OCI-LY3 (cell line): ENCODE data around the gene FNDC3A.

Experiments used
- CTCF ChIP-seq: fragments of 200-600, 300-600 bp; sonication (generic); IDR thresholded peaks from 2 replicates; pipeline ENCODE4 v1.5.1; 2014; ENCODE audit warnings: antibody characterized with exemption, low read length, low read depth
- EZH2phosphoT487 ChIP-seq: fragments of 200-600 bp; shearing (Covaris generic); IDR thresholded peaks from 2 replicates; pipeline ENCODE4 v1.6.1; 2018; ENCODE audit warnings: antibody characterized with exemption, mixed run types, low read depth

DNA sequence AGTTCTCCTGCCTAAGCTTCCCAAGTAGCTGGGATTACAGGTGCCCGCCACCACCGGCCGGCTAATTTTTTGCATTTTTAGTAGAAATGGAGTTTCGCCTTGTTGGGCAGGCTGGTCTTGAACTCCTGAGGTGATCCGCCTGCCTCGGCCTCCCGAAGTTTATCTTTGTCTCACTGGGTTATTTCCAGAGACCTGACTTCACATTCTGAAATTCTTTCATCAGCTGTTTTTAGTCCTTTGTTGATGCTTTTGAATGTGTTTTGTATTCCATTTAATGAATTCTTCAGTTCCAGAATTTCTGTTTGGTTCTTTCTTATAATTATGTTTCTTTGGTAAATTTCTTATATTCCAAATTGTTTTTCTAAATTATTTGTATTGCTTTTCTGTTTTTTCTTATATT is 189.0 kb downstream of the FNDC3A start:
- TF ChIP-seq CTCF = no peak
- no peak for TF ChIP-seq EZH2phosphoT487
